NCI-H1092 treated with DMSO at 0.1 percent for 48 hours (cell line): ENCODE measurements around the gene DLX2.

Experiments used
- DNase-seq: peaks from one replicate; lab custom pipeline; 2025; lab: John Stamatoyannopoulos, UW

The DLX2 gene

GRCh38 chr2:172107690-172108586 is 5.2 kb upstream of the DLX2 start:
- no peak for DNase-seq

GRCh38 chr2:172106108-172106961 is 3.6 kb upstream of the DLX2 start:
- peak; percentile 46 for DNase-seq

- no peak for DNase-seq
These were observed 2.9 kb upstream of the DLX2 start for GRCh38 chr2:172105471-172106107.

- DNase-seq, result peak; percentile 64
These were observed 972 bp upstream of the DLX2 start for GRCh38 chr2:172103471-172104272.

- no peak for DNase-seq
These were observed 794 bp downstream of the DLX2 start for GRCh38 chr2:172101821-172102390.

- DNase-seq, result peak; percentile 40
These were observed 1.5 kb downstream of the DLX2 start for GRCh38 chr2:172100935-172101820.

GRCh38 chr2:172100080-172100934 is 2.4 kb downstream of the DLX2 start:
- DNase-seq, result no peak

- no peak for DNase-seq
These were observed 3.1 kb downstream of the DLX2 start for GRCh38 chr2:172099472-172100079.

- no peak for DNase-seq
These were observed 3.8 kb downstream of the DLX2 start for GRCh38 chr2:172098650-172099471.

GRCh38 chr2:172098287-172098649 is 4.4 kb downstream of the DLX2 start:
- DNase-seq, result no peak

- no peak for DNase-seq
These were observed 5.1 kb downstream of the DLX2 start for GRCh38 chr2:172097557-172098131.

- peak; percentile 59 for DNase-seq
These were observed 5.8 kb downstream of the DLX2 start for GRCh38 chr2:172096626-172097547.

- peak; percentile 57 for DNase-seq
These were observed 6.6 kb downstream of the DLX2 start for GRCh38 chr2:172095905-172096625.

GRCh38 chr2:172095146-172095904 is 7.4 kb downstream of the DLX2 start:
- DNase-seq, result peak; percentile 61
